HG03064 (cell line): ENCODE data around the gene KCNN3.

Source experiments
- ATAC-seq: cut with Tn5 transposase; IDR thresholded peaks from one replicate; pipeline ENCODE4 v1.9.1; 2021; ENCODE audit warnings: low read depth; ENCODE audit not compliant: unreplicated experiment

KCNN3 gene

GRCh38 chr1:154821083-154821482 is 49.0 kb downstream of the KCNN3 start:
- ATAC-seq, result no peak

- no peak for ATAC-seq
Observed at GRCh38 chr1:154820646-154821045, 49.4 kb downstream of the KCNN3 start.

DNA sequence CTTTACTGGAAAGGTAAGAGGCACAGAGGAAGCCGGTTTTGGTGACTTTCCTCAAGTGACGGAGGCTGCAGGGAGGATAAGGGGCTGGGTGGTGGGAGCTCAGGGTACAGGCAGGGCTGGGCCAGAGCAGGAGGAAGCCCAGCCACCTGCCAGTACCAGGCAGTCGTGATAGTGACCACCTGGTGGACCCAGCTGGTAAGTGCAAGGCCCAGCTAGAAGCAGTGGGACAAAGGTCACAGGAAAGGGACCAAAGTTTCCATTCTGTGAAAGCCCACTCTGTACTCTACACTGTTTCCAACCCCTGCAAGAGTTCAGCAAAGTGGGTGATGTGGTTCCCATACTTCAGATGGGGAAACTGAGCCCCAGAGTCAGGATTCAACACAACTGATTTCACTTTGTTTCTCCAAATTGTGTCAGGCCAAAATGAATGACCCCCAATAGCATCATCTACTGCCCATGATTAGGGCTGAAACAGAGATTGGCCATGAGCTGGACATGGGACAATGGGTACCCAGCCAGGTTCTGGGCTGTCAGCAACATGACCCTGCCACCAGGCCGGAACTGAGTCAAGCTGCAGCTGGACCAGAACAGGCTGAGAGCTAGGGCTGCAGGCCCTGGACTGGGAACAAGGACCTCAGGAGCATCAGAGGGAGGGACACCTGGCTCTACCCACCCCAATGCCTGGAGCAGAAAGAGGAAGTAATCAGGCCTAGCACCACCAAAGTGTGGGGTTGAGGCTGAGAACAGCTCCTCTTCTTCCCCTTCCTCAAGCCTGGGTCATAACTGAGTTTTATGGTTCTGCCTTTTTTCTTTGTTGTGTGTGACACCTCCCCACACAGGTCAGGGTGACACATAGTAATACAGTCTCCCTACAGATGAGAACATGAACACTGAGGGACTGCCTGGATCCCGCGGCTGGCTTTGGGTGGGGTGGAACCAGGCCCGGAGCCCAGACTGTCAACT is 50.2 kb downstream of the KCNN3 start:
- no peak for ATAC-seq

DNA sequence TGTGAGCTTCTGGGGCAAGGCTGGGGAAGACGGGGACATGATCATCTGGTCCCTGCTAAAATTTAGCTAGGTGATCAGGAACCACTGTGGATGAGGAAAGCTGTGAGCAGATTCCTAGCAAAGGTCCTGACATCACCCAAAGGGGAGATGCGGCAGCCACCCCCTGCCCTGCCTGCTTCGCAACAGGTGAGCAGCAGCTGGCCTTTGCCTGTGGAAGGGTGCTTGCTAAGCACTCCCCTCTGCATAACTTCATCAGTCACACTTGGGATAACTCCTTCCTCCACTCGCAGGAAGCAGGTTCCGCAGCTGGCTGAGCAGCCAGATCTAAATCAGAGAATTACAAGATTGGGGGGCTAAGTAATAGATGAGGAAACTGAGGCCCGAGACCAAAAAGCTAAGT is 51.2 kb downstream of the KCNN3 start:
- no peak for ATAC-seq

GRCh38 chr1:154816937-154817336 is 53.1 kb downstream of the KCNN3 start:
- ATAC-seq, result no peak

GRCh38 chr1:154816369-154816768 is 53.7 kb downstream of the KCNN3 start:
- ATAC-seq, result no peak

DNA sequence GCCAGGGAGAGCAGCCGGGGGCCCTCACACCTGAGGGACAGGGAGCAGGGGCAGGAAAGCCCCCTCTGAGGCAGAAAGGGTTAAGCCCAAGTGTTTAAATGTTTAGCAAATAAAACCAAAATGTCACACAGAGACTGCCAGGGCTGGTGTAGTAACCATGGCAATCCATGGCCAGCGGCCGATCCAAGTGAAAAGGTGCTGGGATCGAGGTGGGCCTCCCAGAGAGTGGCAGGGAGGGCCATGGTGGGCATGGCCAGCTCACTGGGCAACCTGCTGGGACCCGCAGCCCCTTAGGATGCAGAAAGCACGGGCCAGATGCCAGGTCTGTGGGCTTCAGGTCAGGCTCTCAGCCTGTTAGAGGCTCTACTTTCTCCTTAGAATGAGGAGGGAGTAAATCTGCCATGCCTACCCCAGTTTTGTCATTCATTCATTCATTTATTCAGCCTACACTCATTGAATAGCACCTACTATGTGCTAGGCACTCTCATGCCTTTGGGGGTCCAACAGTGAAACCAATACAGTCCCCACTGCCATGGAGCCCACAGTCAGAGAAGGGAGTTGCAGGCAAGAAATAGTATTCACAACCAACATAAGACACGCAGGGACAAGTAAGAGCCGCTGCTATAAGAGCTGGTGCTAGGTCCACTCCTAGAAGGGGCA is 56.1 kb downstream of the KCNN3 start:
- ATAC-seq, result no peak

GRCh38 chr1:154813300-154813816 is 56.7 kb downstream of the KCNN3 start:
- no peak for ATAC-seq

DNA sequence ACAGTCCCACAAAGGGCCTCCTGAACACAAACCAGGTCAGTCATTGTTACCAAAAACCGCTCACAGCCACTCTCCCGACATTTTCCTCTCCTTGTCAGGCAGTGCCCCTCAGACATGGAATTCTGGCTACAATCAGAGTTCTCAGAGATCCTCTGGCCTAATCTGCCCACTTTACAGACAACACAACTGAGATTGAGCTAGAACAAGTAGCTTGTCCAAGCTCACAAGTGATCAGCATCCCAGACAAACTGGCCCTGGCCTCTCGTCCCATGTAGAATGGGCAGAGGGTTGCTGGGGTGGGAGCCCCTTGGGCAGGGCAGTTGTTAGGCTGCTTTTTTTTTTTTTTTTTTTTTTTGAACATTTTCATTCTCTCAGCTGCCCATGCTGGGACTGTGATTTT is 57.2 kb downstream of the KCNN3 start:
- no peak for ATAC-seq

GRCh38 chr1:154810571-154810970 is 59.5 kb downstream of the KCNN3 start:
- no peak for ATAC-seq

DNA sequence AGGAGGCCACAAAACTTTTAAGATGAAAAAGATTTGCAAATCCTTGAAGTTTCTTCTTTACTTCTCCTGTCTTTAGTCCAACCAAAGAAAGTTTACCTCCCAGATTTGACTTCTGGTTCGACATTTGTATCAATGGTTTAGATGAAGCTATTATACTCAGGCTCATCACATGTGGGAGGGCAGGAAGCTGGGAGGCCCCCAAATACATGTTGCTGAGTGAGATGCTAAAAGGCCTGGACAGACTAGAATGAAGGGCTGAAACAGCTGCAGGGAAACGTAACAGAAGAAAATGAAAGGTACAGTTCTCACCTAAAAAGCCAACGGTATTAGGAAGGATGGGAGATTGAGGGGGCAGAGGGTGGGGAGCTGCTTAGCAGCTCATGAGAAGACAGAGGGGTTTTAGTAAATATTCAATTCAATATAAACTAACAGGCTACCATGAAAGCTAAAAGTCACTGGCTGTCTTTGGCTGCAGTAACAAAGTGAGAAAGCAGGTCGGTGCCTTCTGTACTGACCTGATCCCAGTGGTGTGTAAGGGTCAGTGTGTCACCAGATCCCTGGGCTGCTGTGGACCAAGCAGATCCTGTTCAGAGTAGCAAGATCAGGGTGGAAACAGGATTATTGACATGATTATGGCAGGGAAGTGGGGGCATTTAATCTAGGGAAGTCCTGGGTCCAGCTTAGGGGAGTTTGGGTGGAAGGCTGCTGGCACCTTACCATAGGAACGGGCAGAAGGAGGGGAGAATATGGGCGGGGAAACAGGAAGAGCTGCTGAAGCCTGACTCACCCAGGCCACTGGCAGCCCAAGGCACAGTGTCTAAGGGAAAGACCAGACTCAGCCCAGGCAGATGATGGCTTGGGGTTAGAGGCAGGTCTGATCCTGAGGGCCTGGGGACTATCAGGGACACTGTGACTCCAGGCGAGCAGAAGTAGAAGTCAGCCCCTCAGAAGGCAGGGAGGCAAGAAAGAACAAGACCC is 60.4 kb downstream of the KCNN3 start:
- no peak for ATAC-seq

- no peak for ATAC-seq
Observed at GRCh38 chr1:154808909-154809262, 61.2 kb downstream of the KCNN3 start.

GRCh38 chr1:154808261-154808908 is 61.7 kb downstream of the KCNN3 start:
- ATAC-seq, result no peak

GRCh38 chr1:154807048-154807591 is 63.0 kb downstream of the KCNN3 start:
- no peak for ATAC-seq

GRCh38 chr1:154806333-154806732 is 63.7 kb downstream of the KCNN3 start:
- ATAC-seq, result no peak

DNA sequence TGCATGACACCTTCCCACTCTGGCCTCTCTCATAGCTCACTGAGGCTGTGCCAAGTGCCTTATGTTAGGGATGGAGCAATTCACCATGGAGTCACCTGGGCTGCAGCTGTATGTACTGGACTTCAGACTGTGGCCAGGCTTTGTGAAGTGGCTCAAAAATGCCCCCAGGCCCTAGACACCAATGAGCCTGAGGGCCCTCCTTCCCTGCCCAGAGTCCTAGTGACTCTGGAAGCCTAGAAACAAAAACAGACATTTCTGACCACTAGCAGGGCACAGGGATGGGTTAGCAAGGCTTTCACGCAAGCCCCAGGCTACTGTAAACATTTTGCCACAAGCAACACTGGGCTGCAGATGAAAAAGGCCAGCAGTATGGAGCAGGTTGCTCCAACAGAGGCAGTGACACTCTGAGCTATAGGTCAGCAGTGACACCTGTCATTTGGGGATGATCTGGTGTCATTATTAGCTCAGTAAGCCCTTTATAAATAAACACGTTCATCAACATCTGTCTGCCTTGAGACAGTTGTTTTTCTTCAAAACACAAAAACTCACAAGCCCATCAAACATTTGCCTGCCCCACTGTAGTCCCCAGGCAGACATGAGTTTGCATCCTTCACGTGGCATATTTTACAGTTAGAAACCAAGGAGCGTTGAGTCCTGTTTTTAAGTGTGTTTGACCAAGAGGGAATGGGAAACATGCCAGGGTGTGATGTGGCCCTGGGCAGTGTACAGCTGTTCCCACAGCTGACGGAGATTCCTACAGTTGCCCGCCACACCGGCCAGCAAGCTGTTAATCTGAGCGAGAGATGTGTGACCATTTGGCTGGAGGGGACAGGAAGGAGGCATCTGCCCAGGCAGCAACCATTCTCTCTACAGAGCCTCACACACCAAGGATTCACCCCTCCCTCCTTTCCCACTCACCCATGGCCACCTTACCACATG is 66.8 kb downstream of the KCNN3 start:
- ATAC-seq, result no peak

DNA sequence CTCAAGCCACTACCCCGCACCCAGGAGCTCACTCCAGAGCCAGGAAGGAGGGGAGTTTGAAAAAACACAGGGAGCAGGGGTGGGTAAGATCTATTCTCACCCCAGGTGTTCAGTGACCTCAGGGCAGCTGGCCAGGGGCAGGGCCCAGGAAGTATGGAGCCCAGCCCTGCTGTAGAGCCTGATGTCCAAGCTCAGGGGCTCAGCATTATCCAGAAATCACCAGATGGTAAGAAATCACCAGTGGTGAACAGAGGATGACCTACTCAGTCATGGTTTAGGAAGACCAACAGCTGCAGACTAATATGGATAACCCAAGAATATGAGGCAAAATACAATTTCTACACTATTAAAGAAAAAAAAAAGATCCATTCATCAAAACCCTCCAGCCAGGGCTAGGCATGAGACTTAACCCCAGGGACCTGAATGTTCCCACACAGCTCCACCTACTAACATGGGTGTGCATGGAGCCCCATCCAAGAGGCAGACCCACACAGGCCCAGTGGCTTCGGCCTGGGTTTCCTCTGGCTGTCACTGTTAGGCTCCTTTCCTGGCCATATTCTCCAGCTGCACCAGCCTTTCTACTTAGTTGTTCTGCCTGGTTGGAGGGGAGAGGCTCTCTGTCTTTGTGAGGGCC is 67.6 kb downstream of the KCNN3 start:
- ATAC-seq, result no peak
